Measurements from ENCODE around the gene MOB3B.

Gene MOB3B

GRCh38 chr9:27393054-27393846 is 136.4 kb downstream of the MOB3B start:
- TF ChIP-seq CTCF (IDR thresholded peaks at IDR 0.05; ENCODE audit: low read depth, low read length): no peak
- no peak overlapping the region for H3K4me3 ChIP-seq (replicated peaks in 1 of 2; ENCODE audit: low read depth in 2 of 2, low read length in 2 of 2)
- peak in 1 of 2 donors; percentile 8 for DNase-seq (ENCODE audit: low read depth in 2 of 2)

GRCh38 chr9:27392451-27392850 is 137.2 kb downstream of the MOB3B start:
- DNase-seq (ENCODE audit: low read depth in 2 of 2): no peak
- TF ChIP-seq CTCF (IDR thresholded peaks at IDR 0.05; ENCODE audit: low read depth, low read length): no peak
- no peak overlapping the region for H3K4me3 ChIP-seq (replicated peaks in 1 of 2; ENCODE audit: low read depth in 2 of 2, low read length in 2 of 2)

- no peak for TF ChIP-seq CTCF (IDR thresholded peaks at IDR 0.05; ENCODE audit: low read depth, low read length)
These were observed 138.3 kb downstream of the MOB3B start for GRCh38 chr9:27391040-27391895.

DNA sequence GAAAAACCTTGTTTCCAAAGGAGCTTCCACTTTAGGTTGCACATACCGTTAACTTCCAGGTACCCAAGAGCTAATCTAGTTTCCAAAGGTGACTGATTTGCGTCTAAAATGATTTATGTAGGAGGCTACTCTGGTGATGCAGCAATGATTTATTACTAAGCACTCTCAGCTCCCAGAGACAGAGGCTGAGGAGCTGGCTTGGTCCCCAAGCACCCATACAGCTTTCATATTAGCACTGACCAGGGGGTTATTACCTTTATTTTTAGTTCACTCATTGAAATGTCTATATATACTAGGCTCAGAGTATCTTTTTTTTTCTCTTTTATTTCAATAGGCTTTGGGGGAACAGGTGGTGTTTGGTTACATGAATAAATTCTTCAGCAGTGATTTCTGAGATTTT is 141.5 kb downstream of the MOB3B start:
- no peak overlapping the region for H3K4me3 ChIP-seq (replicated peaks in 1 of 2; ENCODE audit: low read depth in 2 of 2, low read length in 2 of 2)
- DNase-seq (ENCODE audit: low read depth in 2 of 2): no peak
- TF ChIP-seq CTCF (IDR thresholded peaks at IDR 0.05; ENCODE audit: low read depth, low read length): no peak

More at GRCh38 chr9:27391040-27391895, 138.3 kb downstream of the MOB3B start:
- no peak overlapping the region for H3K4me3 ChIP-seq (replicated peaks in 1 of 2; ENCODE audit: low read depth in 2 of 2, low read length in 2 of 2)
- no peak for DNase-seq (ENCODE audit: low read depth in 2 of 2)

GRCh38 chr9:27387722-27388121 is 141.9 kb downstream of the MOB3B start:
- TF ChIP-seq CTCF (IDR thresholded peaks at IDR 0.05; ENCODE audit: low read depth, low read length): no peak
- H3K4me3 ChIP-seq (replicated peaks in 1 of 2; ENCODE audit: low read depth in 2 of 2, low read length in 2 of 2): no peak overlapping the region
- no peak for DNase-seq (ENCODE audit: low read depth in 2 of 2)

DNA sequence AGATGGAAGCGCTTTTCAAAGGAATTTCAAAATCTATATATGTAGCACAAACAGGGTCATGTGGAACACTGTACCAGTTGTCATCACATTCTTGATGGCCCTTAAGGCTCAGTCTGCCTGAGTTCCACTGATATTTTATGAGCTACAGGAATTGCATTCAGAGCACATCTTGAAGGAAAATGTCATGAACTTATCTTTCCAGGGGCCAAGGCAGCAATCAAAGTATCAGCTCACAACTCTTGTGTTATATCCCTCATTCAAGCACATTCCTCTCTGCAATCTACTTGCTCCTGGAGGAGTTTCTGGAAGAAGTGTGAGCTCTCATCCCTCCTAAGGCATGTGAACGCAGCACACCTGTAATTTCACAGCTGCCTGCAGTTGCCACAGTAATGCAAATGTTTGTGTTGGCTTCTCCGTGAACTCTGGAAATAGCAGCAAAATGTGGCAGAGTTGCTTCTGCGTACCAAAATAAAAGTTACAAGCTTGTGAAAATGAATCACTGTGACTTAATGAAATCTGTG is 143.0 kb downstream of the MOB3B start:
- no peak for DNase-seq (ENCODE audit: low read depth in 2 of 2)
- no peak overlapping the region for H3K4me3 ChIP-seq (replicated peaks in 1 of 2; ENCODE audit: low read depth in 2 of 2, low read length in 2 of 2)
- TF ChIP-seq CTCF (IDR thresholded peaks at IDR 0.05; ENCODE audit: low read depth, low read length): no peak

Measured in cardiac fibroblast (primary cell).